SJCRH30 (cell line): ENCODE data around the gene DLGAP4. TPM values are rescaled to one million over a fixed set of nuclear protein-coding genes. Genes with fewer than 3 reads are reported as not detected.

Experiments
- DNase-seq, 2 experiments: peaks; one replicate each; pipeline ENCODE4 v3.0.0-alpha.2; 2015 to 2020
- H3K27ac ChIP-seq: fragments of 250-450 bp; sonication (Bioruptor Pico); 2 replicates; pipeline ENCODE4 v1.5.1; 2020; ENCODE audit warnings: mild to moderate bottlenecking, moderate library complexity
- H3K27me3 ChIP-seq: fragments of 250-450 bp; sonication (Bioruptor Pico); 2 replicates; pipeline ENCODE4 v1.5.1; 2020; ENCODE audit warnings: mild to moderate bottlenecking, moderate library complexity
- H3K36me3 ChIP-seq: fragments of 250-450 bp; sonication (Bioruptor Pico); 2 replicates; pipeline ENCODE4 v1.5.1; 2020; ENCODE audit warnings: mild to moderate bottlenecking, moderate library complexity
- H3K4me1 ChIP-seq: fragments of 250-450 bp; sonication (Bioruptor Pico); 2 replicates; pipeline ENCODE4 v1.5.1; 2020; ENCODE audit warnings: mild to moderate bottlenecking, moderate library complexity
- H3K4me3 ChIP-seq: fragments of 250-450 bp; sonication (Bioruptor Pico); 2 replicates; pipeline ENCODE4 v1.5.1; 2020; ENCODE audit warnings: mild to moderate bottlenecking, moderate library complexity
- H3K9me3 ChIP-seq: fragments of 250-450 bp; sonication (Bioruptor Pico); replicated peaks from 2 replicates; pipeline ENCODE4 v1.5.1; 2020; ENCODE audit warnings: mild to moderate bottlenecking, moderate library complexity
- total RNA-seq: library from RNA; depleted of rRNA; stranded (reverse); fragments of >200 nt; shearing (Covaris generic); gene quantifications from 2 replicates; pipeline ENCODE4 v1.2.3, GENCODE V29; 2014

Gene DLGAP4
- total RNA-seq, 1 experiment from 2014 or later, result 18.4 TPM

- DNase-seq, result no peak
These were observed 177.2 kb downstream of the DLGAP4 start for GRCh38 chr20:36483209-36483918.

GRCh38 chr20:36483919-36484808 lies 178.0 kb downstream of the DLGAP4 start:
- DNase-seq, result peak; percentile 73 to 89
- Histone ChIP-seq H3K27me3 (no peaks in the 10 kb centered on the region), H3K36me3 (no peaks in the 10 kb centered on the region), H3K4me3 (no peak overlapping the region), H3K27ac (no peak overlapping the region), H3K9me3 (no peaks in the 10 kb centered on the region), H3K4me1 (peaks cover 34% of the 10 kb centered on the region)

More at GRCh38 chr20:36483209-36483918, 177.2 kb downstream of the DLGAP4 start:
- H3K36me3 ChIP-seq, result no peaks in the 10 kb centered on the region
- no peak overlapping the region for H3K4me3 ChIP-seq
- no peak overlapping the region for H3K27ac ChIP-seq
- no peaks in the 10 kb centered on the region for H3K9me3 ChIP-seq
- H3K4me1 ChIP-seq, result peaks cover 34% of the 10 kb centered on the region
- no peaks in the 10 kb centered on the region for H3K27me3 ChIP-seq

GRCh38 chr20:36485286-36485685 lies 179.1 kb downstream of the DLGAP4 start:
- no peak for DNase-seq
- H3K9me3 ChIP-seq, result no peaks in the 10 kb centered on the region
- H3K27me3 ChIP-seq, result no peaks in the 10 kb centered on the region
- no peaks in the 10 kb centered on the region for H3K36me3 ChIP-seq
- no peak overlapping the region for H3K4me3 ChIP-seq
- peaks cover 34% of the 10 kb centered on the region for H3K4me1 ChIP-seq
- no peak overlapping the region for H3K27ac ChIP-seq

GRCh38 chr20:36487069-36487468 lies 180.9 kb downstream of the DLGAP4 start:
- peaks cover 37% of the 10 kb centered on the region for H3K4me1 ChIP-seq

GRCh38 chr20:36490191-36490590 lies 184.1 kb downstream of the DLGAP4 start:
- no peaks in the 10 kb centered on the region for H3K36me3 ChIP-seq
- no peak overlapping the region for H3K27ac ChIP-seq
- no peak overlapping the region for H3K4me3 ChIP-seq
- H3K9me3 ChIP-seq, result no peaks in the 10 kb centered on the region
- H3K27me3 ChIP-seq, result no peaks in the 10 kb centered on the region
- DNase-seq, result no peak
- H3K4me1 ChIP-seq, result peaks cover 18% of the 10 kb centered on the region

More at GRCh38 chr20:36487069-36487468, 180.9 kb downstream of the DLGAP4 start:
- no peak overlapping the region for H3K4me3 ChIP-seq
- no peak overlapping the region for H3K27ac ChIP-seq
- no peak for DNase-seq
- H3K36me3 ChIP-seq, result no peaks in the 10 kb centered on the region
- no peaks in the 10 kb centered on the region for H3K27me3 ChIP-seq
- no peaks in the 10 kb centered on the region for H3K9me3 ChIP-seq

GRCh38 chr20:36491901-36492617 lies 185.9 kb downstream of the DLGAP4 start:
- H3K27me3 ChIP-seq, result no peaks in the 10 kb centered on the region
- peaks cover 4% of the 10 kb centered on the region for H3K36me3 ChIP-seq
- peaks cover 18% of the 10 kb centered on the region for H3K4me1 ChIP-seq
- H3K4me3 ChIP-seq, result no peak overlapping the region
- peak; percentile 91 to 97 for DNase-seq
- no peaks in the 10 kb centered on the region for H3K9me3 ChIP-seq
- H3K27ac ChIP-seq, result peak overlapping the region; percentile 41

- Histone ChIP-seq H3K27ac (no peak overlapping the region), H3K36me3 (peaks cover 16% of the 10 kb centered on the region), H3K4me1 (peaks cover 18% of the 10 kb centered on the region)
These were observed 187.1 kb downstream of the DLGAP4 start for GRCh38 chr20:36493051-36493800.

GRCh38 chr20:36493801-36494114 lies 187.6 kb downstream of the DLGAP4 start:
- Histone ChIP-seq H3K9me3 (no peaks in the 10 kb centered on the region), H3K4me1 (peaks cover 18% of the 10 kb centered on the region), H3K27ac (no peak overlapping the region), H3K4me3 (no peak overlapping the region), H3K36me3 (peaks cover 16% of the 10 kb centered on the region), H3K27me3 (no peaks in the 10 kb centered on the region)
- peak; percentile 32 to 45 for DNase-seq

More at GRCh38 chr20:36493051-36493800, 187.1 kb downstream of the DLGAP4 start:
- Histone ChIP-seq H3K27me3 (no peaks in the 10 kb centered on the region), H3K9me3 (no peaks in the 10 kb centered on the region), H3K4me3 (no peak overlapping the region)
- peak in 1 of 2 experiments; percentile 45 for DNase-seq

- H3K4me3 ChIP-seq, result no peak overlapping the region
- peaks cover 31% of the 10 kb centered on the region for H3K36me3 ChIP-seq
- H3K27ac ChIP-seq, result no peak overlapping the region
- no peak for DNase-seq
- H3K4me1 ChIP-seq, result peaks cover 8% of the 10 kb centered on the region
- H3K27me3 ChIP-seq, result no peaks in the 10 kb centered on the region
- no peaks in the 10 kb centered on the region for H3K9me3 ChIP-seq
These were observed 190.8 kb downstream of the DLGAP4 start for GRCh38 chr20:36496707-36497669.

- no peak overlapping the region for H3K4me3 ChIP-seq
- H3K27ac ChIP-seq, result no peak overlapping the region
- H3K9me3 ChIP-seq, result no peaks in the 10 kb centered on the region
- H3K36me3 ChIP-seq, result peaks cover 36% of the 10 kb centered on the region
- no peaks in the 10 kb centered on the region; the same call in 1 of the 2 replicates for H3K4me1 ChIP-seq
- no peak for DNase-seq
- H3K27me3 ChIP-seq, result no peaks in the 10 kb centered on the region
These were observed 191.7 kb downstream of the DLGAP4 start for GRCh38 chr20:36497856-36498255.

GRCh38 chr20:36498386-36499179 lies 192.4 kb downstream of the DLGAP4 start:
- 0 out of 2 replicates have a peak, but pooled peaks cover under 1% of the 10 kb centered on the region for H3K9me3 ChIP-seq
- H3K27ac ChIP-seq, result no peak overlapping the region
- H3K27me3 ChIP-seq, result no peaks in the 10 kb centered on the region
- no peaks in the 10 kb centered on the region for H3K4me1 ChIP-seq
- no peak for DNase-seq
- no peak overlapping the region for H3K4me3 ChIP-seq
- peaks cover 39% of the 10 kb centered on the region for H3K36me3 ChIP-seq

- H3K36me3 ChIP-seq, result peaks cover 45% of the 10 kb centered on the region
- no peak for DNase-seq
- no peak overlapping the region for H3K27ac ChIP-seq
- no peak overlapping the region for H3K4me3 ChIP-seq
- H3K4me1 ChIP-seq, result no peaks in the 10 kb centered on the region
- 0 out of 2 replicates have a peak, but pooled peaks cover 3% of the 10 kb centered on the region for H3K9me3 ChIP-seq
- no peaks in the 10 kb centered on the region for H3K27me3 ChIP-seq
These were observed 193.1 kb downstream of the DLGAP4 start for GRCh38 chr20:36499211-36499610.
